Right lobe of liver (tissue), 6 donors: ENCODE measurements around the gene NMRAL1. TPM values are rescaled to one million over a fixed set of nuclear protein-coding genes. Genes with fewer than 3 reads are reported as not detected.
A peak's percentile ranks its signal among the peaks of the same experiment; 100 is the strongest.

Experiments
- ATAC-seq, 4 donors: fragments of 200-7000 bp; cut with Tn5 transposase; one replicate each; pipeline ENCODE4 v1.9.1; 2020; ENCODE audit warnings: mild to moderate bottlenecking in 4 of 4, moderate library complexity in 4 of 4
- DNase-seq, 3 donors: peaks; one replicate each; pipeline ENCODE4 v3.0.0-alpha.2; 2020
- H3K27ac ChIP-seq, 3 donors: fragments of 200-600 bp; one replicate each; pipeline ENCODE4 v1.8.0; 2022
- H3K27me3 ChIP-seq, 2 donors: fragments of 200-600 bp; one replicate each; pipeline ENCODE4 v1.8.0; 2022
- H3K36me3 ChIP-seq, 4 donors: fragments of 200-600 bp; sonication (generic) in 1 of 4; one replicate each; pipeline versions ENCODE4 v1.5.1 to v1.8.0; 2017 to 2022; ENCODE audit warnings: control low read depth in 1 of 4
- H3K4me1 ChIP-seq, 4 donors: fragments of 200-600 bp; sonication (generic) in 1 of 4; one replicate each; pipeline versions ENCODE4 v1.5.1 to v1.8.0; 2017 to 2022; ENCODE audit warnings: control low read depth in 1 of 4
- H3K4me3 ChIP-seq, 3 donors: fragments of 200-600 bp; one replicate each; pipeline ENCODE4 v1.8.0; 2022
- H3K9me3 ChIP-seq, 4 donors: fragments of 200-600 bp; sonication (generic) in 1 of 4; one replicate each; pipeline versions ENCODE4 v1.5.1 to v1.8.0; 2017 to 2022; ENCODE audit warnings: control low read depth in 1 of 4
- CTCF ChIP-seq, 4 donors: fragments of 200-600 bp in 3 of 4; fragments of 450-650 bp in 1 of 4; IDR thresholded peaks; one replicate each; pipeline versions ENCODE4 v1.5.1 to v1.8.0; 2016 to 2022; ENCODE audit warnings: antibody characterized with exemption in 4 of 4, mild to moderate bottlenecking in 2 of 4
- POLR2A ChIP-seq: fragments of 450-650 bp; IDR thresholded peaks from one replicate; pipeline ENCODE4 v1.6.1; 2017; ENCODE audit warnings: antibody characterized with exemption, mild to moderate bottlenecking
- WGBS: methylation state at CpG from one replicate; pipeline ENCODE4 v1.1.6; 2018; ENCODE audit warnings: low coverage, low lambda C conversion rate; ENCODE audit not compliant: insufficient coverage; ENCODE audit errors: missing lambda C conversion rate; 5-methylcytosine and 5-hydroxymethylcytosine counted together
- intact Hi-C, 2 donors: fragments of 100-400 bp; cut with DNase I; formaldehyde crosslinking; loops; one replicate each; pipeline versions ENCODE4 v1.11.2 to v1.14.1; 2022
- total RNA-seq, 6 experiments: library from RNA; depleted of rRNA in 2 of 6; stranded (reverse); fragments of >200 nt in 2 of 6; fragmentation: NEBNext Ultra II Directional in 3 of 6; extraction: Animal tissue kit (Norgen Biotek cat#: 25700) in 3 of 6; gene quantifications; one replicate each; pipeline versions ENCODE4 v1.1.0 to v1.2.4, GENCODE V29; 2016 to 2023
- donor health status: DM: no; HTN: yes; CAD: no.
- donor health status: DM: no; HTN: no; CAD: no.
- donor health status: DM: no; HTN: no; CAD: no.
- donor health status: DM: no; HTN: yes; CAD: no.
- donor health status: DM: no; HTN: yes; CAD: no.

The NMRAL1 gene
- total RNA-seq, 6 experiments from 2014 or later, result 19.9 to 44.0 (median 35.5) TPM

GRCh38 chr16:4435337-4436067 lies 38.9 kb downstream of the NMRAL1 start:
- intact Hi-C loops, result no loop called here
- ATAC-seq (no peak), DNase-seq (no peak)
- H3K36me3 ChIP-seq, result peaks cover 8 to 64% (median 32%) of the 10 kb centered on the region in 4 donors
- no peaks in the 10 kb centered on the region for H3K4me1 ChIP-seq
- H3K27ac ChIP-seq, result no peak overlapping the region
- no peak overlapping the region for H3K4me3 ChIP-seq
- WGBS, result 83% methylated on average over 8 of the region's 8 CpGs
- TF ChIP-seq POLR2A (no peak), CTCF (IDR thresholded peaks at IDR 0.05) (no peak)
- no peaks in the 10 kb centered on the region for H3K27me3 ChIP-seq
- H3K9me3 ChIP-seq, result no peaks in the 10 kb centered on the region

- no peaks in the 10 kb centered on the region for H3K9me3 ChIP-seq
- ATAC-seq (peak; percentile 35 to 76 (median 58)), DNase-seq (no peak)
- no peak overlapping the region for H3K4me3 ChIP-seq
- intact Hi-C loops, result no loop called here
- no peaks in the 10 kb centered on the region for H3K27me3 ChIP-seq
- H3K4me1 ChIP-seq, result no peaks in the 10 kb centered on the region
- H3K36me3 ChIP-seq, result peaks cover 8 to 51% (median 26%) of the 10 kb centered on the region in 4 donors
- no peak overlapping the region for H3K27ac ChIP-seq
- TF ChIP-seq POLR2A (no peak), CTCF (IDR thresholded peaks at IDR 0.05) (no peak)
- WGBS, result 77% methylated on average over 9 of the region's 12 CpGs
Measured at GRCh38 chr16:4433914-4434787, 40.3 kb downstream of the NMRAL1 start.

- WGBS, result 86% methylated on average over 4 of the region's 4 CpGs
- intact Hi-C loops, result no loop called here
- H3K36me3 ChIP-seq, result peaks cover 8 to 42% (median 22%) of the 10 kb centered on the region in 4 donors
Measured at GRCh38 chr16:4433228-4433627, 41.2 kb downstream of the NMRAL1 start.

GRCh38 chr16:4431023-4431422 lies 43.4 kb downstream of the NMRAL1 start:
- no peaks in the 10 kb centered on the region for H3K27me3 ChIP-seq
- H3K27ac ChIP-seq, result no peak overlapping the region
- H3K4me3 ChIP-seq, result no peak overlapping the region
- ATAC-seq (no peak), DNase-seq (no peak)
- peaks cover 0 to 13% (median 7%) of the 10 kb centered on the region in 4 donors for H3K4me1 ChIP-seq
- H3K36me3 ChIP-seq, result peaks cover 0 to 21% (median 7%) of the 10 kb centered on the region in 4 donors
- H3K9me3 ChIP-seq, result no peaks in the 10 kb centered on the region
- intact Hi-C loops, result no loop called here
- TF ChIP-seq CTCF (IDR thresholded peaks at IDR 0.05), result no peak
- TF ChIP-seq POLR2A, result no peak
- 82% methylated on average over 6 of the region's 9 CpGs for WGBS

More at GRCh38 chr16:4433228-4433627, 41.2 kb downstream of the NMRAL1 start:
- Histone ChIP-seq H3K27me3 (no peaks in the 10 kb centered on the region), H3K4me3 (no peak overlapping the region), H3K4me1 (no peaks in the 10 kb centered on the region), H3K9me3 (no peaks in the 10 kb centered on the region), H3K27ac (no peak overlapping the region)
- TF ChIP-seq CTCF (IDR thresholded peaks at IDR 0.05) (no peak), POLR2A (no peak)
- DNase-seq (no peak), ATAC-seq (no peak)
